Activated naive CD4-positive, alpha-beta T cell (primary cell): ENCODE results near the gene CATSPER1.

ENCODE experiments used
- DNase-seq, 4 experiments: peaks; one replicate each; lab custom pipeline; 2025; lab: John Stamatoyannopoulos, UW

The CATSPER1 gene

DNA sequence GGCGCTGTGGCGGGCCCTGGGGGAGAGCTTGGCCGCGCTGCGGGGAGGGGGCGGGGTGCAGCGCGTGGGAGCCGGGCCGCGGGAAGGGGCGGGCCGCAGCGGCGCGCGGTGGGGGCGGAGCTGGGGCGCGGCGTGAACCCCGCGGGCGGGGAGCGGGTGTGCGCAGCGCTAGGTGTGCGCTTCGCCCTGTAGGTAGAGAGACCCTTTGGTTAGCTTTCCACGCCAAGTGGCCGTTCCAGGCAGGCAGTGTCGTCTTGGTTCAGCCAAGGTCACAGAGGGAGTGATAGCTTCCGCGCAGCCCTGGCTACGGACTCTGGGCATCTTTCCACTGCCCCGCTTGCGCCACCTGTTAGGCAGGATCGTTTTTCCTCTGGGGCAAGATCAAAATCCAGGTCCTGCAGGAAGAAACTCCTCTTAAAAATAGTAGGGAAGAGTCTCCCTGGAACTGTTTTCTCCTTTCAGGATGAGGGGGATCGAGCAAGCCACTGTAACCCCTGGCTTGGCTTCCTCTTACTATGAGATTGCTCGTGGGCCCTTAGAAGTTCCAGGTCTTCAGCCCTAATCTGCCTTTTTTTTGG, 23.5 kb downstream of the CATSPER1 start:
- peak in 2 of 4 experiments; percentile 65 to 81 for DNase-seq

DNA sequence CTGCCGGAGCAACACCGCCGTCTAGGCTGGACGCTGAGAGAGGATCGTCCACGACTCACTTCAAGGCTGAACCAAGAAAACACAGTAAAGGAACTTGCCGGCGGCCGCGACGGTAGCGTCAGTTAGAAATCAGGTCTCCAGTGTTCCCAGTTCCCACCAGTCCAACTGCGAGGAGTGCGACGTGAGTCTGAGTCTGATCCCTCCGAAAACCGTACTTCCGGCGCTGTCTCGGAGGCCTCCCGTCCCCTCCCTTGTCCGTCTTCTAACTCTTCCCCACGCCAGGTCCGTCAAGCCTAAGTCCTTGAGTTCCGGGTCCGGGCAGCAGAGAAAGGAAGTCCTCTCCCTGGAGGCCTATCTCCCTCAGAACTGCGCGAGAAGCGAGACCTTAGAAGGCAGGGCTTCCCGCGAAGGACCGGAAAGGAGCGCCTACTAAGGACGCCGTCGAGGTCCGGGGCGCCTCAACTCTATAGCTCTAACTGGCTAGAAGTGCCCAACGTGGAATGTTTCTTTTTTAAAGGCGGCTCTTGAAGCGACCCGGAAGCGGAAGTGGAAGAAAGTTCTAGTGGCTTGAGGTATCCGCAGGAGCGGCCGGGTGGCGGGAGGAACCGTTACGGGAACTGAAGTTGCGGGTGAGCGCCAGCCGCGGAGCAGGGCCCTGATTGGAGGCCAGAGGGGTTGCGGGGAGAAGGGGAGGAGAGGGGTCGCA, 24.2 kb downstream of the CATSPER1 start, which contains the start of the genes BANF1 and EIF1AD:
TSS of gene BANF1 (plus strand) at position 562 of the 706 bp plus-strand sequence. CDS start 748 bp downstream, outside the sequence.
TSS of gene EIF1AD (minus strand) at position 216 of the 706 bp plus-strand sequence. CDS start 1,768 bp downstream, outside the sequence.
- peak; percentile 76 to 86 (median 82) for DNase-seq

DNA sequence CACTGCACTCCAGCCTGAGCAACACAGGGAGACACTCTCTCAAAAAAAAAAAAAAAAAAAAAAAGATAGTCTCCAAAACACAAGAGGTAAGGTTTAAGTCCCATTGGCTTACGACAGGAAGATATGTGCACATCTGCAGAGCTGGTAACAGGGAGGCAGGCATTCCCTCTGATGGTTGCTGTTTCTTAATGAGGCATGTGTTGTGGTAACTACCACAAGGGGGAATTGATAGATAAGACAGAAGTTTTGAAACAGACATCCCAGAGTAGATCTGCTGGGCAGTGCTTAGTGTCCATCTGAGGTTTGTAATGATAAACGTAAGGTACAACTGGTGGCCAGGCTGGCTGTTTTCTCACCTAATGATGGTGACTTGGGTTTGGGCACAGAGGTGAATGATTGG, 29.0 kb downstream of the CATSPER1 start:
- DNase-seq, result no peak

DNA sequence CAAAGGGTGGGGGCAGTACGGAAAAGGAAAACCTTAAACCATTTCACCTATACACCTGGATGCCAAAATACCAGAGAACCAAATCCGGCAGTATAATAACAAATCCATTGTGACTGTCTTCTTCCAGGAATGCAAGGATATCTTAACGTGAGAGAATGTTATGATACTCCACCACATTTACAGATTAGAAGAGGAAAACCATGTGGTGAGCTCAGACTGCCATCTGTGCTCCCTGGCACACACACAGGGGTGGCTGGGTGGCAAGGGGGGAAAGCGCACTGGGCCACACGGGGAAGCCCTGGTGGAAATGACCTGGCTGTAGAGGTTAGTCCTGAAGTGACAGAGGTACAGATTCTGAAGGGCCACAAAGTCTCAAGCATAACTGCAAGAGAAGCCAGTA, 34.2 kb downstream of the CATSPER1 start:
- DNase-seq, result no peak

DNA sequence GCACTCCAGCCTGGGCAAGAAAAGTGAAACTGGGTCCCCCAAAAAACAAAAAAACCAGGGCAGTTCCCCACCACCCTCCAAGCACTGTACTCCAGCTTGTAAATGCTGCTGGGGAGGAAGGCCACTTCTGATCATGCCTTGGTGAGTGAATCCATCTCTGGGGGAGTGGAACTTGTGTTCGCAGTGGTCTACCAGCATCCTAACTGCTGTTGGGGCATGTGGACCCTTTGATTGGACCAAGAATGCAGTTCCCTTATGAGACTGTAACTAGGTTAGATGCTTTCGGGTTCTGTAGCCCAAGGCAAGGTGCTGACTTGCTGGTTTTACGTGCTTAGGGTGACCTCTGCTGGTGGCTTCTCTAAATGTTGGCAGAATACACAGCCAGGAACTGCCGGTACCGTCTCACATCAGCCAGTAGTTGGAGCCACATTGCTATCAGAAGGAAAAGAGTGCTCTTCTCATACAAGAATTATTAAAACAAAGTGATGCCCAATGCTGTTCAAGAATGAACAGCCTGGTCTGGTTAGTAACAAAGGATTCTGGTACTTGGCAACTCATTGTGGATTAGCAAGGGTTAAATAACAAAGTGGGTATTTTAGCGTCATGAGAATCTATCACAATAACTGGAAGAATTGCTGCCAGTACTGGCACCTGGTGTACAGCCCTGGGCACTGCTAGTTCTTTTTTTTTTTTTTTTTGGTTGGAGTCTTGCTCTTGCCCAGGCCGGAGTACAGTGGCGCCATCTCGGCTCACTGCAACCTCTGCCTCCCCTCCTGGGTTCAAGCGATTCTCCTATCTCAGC, 37.3 kb downstream of the CATSPER1 start:
- DNase-seq, result peak; percentile 59 to 75 (median 66)

DNA sequence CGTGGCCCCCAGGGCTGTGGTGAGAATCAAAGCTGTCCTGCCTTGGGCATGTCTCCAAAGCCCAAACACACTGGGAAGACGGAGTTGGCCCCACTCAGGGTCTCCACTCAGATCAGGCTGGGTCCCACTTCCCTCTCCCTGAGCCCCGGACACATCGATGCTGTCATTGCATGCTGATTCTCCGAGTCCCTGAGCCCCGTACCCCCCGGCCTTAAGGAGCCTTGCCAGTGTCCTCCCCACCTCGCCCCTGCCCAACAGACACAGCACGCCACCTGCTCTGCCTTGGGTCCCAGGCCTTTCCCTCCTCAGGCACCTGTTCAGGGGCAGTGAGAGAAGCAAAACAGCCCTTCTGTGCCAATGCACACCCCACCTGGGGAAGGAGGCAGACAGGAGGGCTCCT, 38.9 kb downstream of the CATSPER1 start:
- DNase-seq, result no peak

DNA sequence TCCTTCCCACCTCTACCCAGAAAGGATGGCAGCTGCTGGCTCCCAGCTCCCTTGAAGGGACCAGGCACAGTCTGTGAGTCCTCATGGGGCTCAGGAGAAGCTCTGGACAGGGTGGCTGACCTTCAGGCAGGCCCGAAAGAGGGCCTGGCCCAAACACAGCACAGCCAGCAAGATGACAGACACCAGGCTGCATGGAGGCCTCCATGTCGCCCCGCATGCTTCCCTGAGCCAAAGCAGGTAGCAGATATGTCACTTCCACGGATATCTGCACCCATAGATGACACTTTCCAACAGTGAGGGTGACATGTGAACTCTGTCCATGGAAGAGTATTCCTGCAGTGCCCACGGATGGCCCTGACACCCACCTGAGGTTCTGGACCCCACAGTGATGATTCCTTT, 42.7 kb downstream of the CATSPER1 start:
- no peak for DNase-seq

DNA sequence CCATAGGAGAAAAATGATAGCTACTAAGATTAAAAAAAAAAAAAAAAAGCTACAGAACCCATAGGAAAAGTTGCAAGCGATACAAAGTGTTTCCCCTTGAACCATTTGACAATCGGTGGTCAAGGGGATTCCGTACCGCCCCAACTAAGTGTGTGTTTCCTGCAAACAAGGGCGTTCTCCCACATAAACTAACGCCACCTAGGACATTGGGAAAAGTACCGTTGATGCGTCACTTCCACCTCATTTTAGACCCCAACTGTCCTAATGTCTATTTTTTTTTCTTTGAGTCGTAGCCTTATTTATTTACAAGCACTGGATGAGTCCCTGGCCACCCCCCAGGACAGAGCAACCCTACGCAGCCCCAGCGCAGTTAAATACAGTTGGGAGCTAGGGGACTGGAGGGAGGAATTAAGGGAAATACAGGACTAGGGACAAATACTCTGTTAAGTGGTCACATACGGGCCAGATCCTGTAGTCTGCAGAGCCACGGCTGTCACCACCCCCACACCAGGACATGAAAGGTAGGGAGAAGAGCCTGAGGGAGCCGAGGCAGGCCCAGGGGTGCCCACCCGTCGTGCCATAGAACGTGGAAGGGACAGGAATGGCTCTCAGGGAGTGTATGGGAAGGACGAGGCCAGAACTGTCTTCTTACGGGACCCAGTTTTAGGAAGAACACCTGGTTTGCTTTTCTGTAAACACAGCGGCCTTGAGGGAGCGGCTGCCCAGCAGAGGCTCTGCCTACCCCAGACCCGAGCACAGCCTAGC, 43.3 kb downstream of the CATSPER1 start:
- DNase-seq, result no peak

- DNase-seq, result no peak
Measured at GRCh38 chr11:65981972-65982823, 44.1 kb downstream of the CATSPER1 start.

GRCh38 chr11:65981101-65981740, 45.1 kb downstream of the CATSPER1 start:
- no peak for DNase-seq

GRCh38 chr11:65979261-65979759, 47.0 kb downstream of the CATSPER1 start:
- no peak for DNase-seq

GRCh38 chr11:65978391-65979238, 47.7 kb downstream of the CATSPER1 start:
- no peak for DNase-seq

- no peak for DNase-seq
Measured at GRCh38 chr11:65977621-65978390, 48.5 kb downstream of the CATSPER1 start.

DNA sequence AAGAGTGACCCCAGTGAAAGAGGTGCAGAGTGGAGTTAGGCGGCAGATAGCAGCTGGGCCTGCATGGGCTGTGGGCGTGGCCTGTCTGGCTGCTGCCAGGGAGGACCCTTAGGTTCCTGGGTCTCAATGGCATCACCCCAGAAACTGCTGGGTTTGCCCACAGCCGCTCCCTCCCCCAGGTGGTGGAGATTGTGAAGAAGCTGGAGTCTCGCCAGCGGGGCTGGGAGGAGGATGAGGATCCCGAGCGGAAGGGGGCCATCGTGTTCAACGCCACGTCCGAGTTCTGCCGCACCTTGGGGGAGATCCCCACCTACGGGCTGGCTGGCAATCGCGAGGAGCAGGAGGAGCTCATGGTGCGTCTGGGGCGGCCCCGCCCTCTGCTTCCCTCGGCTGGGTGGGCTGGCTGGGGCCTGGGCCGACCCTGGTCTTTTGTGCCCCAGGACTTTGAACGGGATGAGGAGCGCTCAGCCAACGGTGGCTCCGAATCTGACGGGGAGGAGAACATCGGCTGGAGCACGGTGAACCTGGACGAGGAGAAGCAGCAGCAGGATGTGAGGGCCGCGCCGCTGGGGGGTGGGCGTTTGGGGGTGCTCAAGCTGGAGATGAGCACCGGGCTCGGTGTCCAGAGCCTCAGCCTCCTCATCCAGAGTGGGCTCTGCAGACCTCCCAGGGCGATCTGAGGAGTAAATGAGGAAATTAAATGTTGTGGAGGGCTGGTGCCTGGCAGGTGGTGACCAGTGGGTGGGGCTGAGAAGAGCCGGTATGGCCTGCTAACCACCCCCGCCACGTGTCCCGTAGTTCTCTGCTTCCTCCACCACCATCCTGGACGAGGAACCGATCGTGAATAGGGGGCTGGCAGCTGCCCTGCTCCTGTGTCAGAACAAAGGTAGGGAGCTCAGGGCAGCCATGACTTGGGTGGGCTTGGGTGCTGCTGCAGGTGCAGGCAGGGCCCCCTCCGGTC, 49.8 kb downstream of the CATSPER1 start:
- DNase-seq, result no peak

- DNase-seq, result no peak
Measured at GRCh38 chr11:65975771-65976170, 50.5 kb downstream of the CATSPER1 start.

DNA sequence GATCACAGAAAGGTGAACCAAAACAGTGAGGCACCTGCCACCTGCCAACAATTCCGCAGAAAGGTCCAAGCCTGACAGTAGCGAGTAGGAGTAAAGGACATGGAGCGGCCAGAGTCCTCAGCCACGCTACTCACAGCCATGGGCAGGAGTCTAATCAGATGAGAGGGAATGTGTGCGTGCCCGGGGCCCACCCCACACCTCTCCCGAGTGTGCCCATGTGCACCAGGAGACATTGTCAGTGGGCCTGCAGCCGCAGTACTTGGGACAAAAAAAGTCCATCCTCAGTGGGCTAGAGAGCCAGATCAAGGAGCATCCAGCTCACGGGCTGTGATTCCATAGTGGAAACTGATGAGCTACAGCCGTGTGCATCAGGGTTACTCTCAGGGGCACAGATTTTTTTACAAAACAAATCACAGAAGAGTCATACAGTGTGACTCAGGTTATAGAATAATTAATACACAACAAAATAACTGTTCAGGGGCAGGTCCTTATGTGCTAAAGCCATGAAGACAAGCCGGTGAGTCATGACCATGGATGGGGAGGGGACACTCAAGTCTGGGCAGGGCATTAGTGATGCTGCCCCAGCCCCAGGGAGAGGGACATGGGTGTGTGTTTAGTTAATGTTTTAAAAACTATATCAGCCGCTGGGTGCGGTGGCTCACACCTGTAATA, 52.7 kb downstream of the CATSPER1 start:
- no peak for DNase-seq

- DNase-seq, result no peak
Measured at GRCh38 chr11:65972116-65972515, 54.2 kb downstream of the CATSPER1 start.
